Amniotic stem cell (primary cell): ENCODE measurements around the gene AFDN.

Source experiments
- DNase-seq: peaks from one replicate; lab custom pipeline; 2025; lab: John Stamatoyannopoulos, UW

Gene AFDN

DNA sequence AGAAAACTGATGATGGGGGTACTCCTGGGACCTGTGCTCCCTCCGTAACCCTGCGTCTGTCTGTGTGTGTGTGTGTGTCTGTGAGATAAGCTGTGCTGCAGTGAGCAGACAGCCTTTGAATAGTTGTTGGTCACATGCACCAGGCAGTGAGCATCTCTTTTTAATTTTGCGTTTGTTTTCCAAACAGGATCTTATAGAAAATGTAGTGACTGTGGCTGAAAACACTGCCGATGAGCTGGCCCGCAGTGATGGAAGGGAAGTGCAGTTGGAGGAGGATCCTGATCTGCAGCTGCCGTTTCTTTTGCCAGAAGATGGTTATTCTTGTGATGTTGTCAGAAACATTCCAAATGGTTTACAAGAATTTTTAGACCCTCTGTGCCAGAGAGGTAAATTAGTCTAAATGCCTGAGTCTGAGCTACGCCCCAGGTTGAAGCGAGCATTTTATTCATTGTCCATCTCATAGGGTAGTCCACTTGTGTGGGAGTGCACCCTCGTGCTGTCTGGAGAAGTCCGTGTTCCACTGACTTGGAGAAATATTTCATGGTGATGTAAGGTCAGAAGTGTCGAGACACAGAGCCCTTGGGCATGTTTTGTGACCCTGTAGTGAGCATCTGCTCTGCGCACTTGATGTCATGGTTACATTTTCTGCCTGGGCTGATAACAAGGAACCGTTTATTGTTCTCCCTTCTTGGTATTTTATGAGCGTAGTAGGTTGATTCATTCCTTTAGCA lies 92.0 kb downstream of the AFDN start:
- no peak for DNase-seq

DNA sequence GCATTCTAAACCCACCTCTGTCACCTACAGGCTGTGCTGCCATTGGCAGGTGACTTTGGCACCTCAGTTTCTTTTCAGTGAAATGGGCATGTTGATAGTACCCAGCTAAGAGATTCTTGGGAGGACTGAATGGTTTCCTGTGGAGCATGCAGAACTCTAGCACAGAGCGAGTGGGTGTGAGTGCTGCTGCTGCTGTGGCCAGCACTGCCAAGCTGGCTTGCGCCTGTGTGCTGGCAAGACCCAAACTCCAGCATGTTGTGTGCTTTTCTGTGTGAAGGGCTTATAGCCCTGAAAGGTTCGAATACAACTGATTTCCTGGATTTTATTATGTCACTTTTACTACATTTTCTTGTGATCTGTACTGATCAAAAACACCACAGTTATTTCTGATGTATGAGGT lies 92.6 kb downstream of the AFDN start:
- DNase-seq, result no peak

DNA sequence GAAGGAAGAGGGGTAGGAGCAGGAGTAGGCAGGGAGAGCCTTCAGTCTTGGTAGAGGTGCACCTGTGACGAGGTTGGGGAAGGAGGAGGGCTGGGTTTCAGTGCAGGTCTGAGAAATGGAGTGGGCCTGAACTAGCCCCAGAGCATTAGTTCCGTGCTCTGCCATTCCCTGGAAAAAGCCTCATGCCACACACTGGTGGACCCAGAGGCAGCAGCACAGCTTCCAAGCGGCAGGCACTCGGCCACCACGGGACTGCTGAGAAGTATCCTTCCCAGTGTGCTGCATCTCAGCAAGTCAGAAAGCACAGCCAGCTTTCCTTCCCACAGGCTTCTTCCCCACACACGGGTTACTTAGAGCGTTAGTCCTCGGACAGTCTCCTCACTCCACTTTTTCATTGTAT lies 93.5 kb downstream of the AFDN start:
- no peak for DNase-seq

DNA sequence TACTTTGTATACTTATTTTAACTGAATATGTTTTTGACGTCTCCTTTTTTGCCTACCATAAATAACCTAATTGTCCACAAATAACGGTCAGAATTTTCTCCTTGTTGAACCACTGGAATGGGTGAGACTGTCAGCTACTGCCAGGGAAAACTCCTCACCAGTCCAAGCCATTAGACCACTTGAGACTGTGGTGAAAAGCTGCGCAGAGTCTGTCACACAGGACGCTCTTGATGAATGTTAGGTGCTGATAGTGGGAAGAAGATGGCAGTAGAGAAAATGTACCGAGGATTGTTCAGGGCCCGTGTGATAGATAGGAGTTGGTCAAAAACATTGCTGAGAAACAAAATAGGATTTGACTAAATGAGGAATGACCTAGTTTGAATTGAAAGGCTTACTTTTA lies 95.1 kb downstream of the AFDN start:
- no peak for DNase-seq

DNA sequence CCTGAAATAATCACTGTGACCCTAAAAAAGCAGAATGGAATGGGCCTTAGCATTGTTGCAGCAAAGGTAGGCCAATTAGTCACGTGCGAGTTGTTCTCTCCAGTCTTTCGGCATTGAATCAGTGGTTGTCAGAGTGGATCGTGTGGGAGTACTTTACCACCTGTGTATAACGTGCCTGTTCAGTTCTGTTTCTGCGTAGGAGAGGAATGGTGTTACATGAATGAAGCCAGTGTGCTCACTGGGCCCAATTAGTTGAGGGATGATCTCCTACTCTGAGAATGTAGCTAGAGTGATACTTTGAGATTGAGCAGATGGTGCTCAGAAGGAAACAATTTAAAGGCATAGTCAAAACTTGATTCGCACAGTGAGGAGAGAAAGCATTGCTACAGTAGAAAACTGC lies 98.3 kb downstream of the AFDN start:
- no peak for DNase-seq

DNA sequence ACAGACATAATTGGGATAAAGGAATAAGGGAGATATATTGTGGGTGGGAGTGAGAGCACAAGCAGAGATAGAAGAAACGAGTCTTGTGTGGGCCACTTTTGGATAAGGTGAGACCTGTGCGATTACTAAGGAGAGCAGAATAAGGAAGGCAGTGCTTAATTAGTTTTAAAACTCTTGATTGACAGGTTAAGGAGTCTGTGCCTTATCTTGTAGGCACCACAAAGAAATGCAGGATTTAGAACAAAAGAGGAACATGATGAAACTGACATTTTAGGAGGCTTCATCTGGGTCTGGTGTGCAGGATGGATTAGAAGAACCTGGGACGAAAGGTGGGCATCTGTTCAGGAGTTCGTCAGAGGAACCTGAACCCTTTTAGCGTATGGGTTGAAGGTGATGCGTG lies 100.5 kb downstream of the AFDN start:
- DNase-seq, result no peak

DNA sequence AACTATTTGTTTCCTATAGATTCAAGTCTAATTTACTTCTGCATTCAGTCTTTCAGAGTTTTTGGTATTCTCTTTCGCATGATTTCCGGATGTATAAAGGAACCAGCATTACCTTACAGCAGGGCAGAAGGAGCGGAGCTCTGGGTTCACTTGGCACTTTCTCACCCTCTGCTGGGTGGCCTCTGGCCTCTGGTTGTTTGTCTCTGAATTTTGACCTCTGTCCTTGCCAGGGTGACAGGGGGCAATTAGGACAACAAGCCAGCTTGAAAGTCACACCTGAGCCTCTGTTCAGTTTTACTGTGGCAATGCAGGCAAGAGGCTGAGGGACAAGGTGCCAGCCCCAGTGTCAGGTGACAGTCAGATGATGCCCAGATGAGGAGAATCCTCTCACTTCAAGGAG lies 101.4 kb downstream of the AFDN start:
- no peak for DNase-seq

DNA sequence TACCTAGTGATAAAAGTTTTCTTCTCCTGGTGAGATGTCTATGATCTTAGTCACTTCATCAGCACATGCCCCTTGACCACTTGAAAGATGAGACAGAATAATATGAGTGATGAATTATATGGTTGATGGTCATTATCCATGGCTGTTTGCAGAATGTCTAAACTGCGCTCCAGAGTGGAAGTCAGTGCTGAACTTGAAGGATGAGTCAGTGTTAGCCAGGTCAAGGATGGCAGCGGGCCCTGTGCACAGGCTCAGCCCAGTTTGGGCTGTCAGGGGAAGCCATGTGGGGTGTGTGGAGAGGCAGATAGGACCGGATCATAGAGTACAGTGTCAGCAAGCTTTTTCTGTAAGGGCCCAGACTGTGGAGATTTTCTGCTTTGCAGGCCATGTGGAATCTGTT lies 103.6 kb downstream of the AFDN start:
- DNase-seq, result no peak

DNA sequence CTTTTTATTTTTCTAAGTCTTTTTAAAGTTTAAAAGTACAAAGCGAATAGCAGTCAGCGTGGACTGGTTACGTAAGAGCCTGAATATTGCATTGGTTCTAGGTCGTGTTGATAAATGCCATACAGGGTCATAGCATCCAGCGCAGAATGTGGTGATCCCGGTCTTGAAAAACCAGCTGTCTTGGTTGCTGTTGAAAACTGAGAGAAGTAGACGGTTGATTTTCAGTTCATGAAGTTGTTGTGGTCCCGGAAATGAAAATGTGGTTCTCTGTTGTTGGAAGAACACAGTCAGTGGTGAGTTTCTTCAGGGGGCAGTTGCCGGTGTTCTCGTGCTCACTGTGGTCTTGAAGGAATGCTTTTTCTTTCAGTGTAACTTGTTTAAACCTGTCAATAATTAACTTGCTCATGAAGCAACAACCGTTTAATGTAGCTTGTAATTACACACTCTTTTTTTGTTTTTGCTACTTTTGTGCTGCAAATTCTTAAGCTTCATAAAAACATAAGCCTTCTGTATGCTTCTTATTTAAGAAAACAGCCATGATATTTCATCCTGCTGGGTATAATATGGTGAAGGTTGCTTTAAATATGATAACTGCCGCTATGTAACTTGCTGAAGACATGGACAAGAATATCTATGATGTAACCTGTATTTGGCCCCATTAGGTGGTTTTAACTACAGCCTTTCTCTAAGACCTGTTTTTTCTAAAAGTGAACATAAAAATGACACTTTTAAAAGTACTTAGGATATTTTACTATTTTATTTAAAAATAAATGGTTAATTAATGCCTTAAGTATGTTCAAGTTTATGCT lies 106.0 kb downstream of the AFDN start:
- no peak for DNase-seq

DNA sequence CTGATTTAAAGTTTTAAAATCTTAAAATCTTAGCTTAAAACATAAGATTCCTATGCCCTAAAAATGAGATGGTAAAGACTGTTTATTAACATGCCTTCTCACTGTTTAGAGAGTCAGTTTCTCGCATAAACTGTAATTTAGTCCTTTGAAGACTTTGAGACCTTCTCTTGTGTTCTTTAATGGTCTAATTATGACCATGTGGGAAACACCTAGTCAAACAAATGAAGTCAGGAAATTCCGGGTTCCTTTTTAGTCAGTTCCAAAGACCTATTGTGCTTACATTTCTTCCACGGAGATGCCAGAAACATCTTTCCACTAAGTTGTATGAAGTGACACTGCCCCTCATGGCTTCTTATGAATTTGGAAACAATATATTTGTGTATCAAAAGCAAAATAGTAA lies 106.6 kb downstream of the AFDN start:
- DNase-seq, result no peak

DNA sequence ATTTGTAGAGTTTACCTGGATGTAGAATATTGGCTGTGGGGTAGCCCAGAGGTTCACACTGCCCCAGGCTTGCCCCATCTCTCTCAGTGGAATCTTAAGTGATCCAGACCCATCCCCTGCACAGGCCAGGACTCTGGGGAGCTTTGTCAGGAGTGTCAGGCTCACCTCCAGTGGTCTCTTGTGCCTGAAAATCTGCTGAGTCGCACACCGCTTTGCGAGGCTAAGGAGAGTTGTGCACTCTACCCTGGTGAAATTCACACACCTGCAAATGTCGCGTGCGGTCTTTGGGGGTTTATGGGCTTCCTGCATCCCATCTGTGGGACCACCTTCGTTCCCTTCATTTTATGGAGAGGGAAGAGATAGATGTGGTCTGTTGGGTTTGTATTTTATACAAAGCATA lies 107.1 kb downstream of the AFDN start:
- DNase-seq, result no peak

DNA sequence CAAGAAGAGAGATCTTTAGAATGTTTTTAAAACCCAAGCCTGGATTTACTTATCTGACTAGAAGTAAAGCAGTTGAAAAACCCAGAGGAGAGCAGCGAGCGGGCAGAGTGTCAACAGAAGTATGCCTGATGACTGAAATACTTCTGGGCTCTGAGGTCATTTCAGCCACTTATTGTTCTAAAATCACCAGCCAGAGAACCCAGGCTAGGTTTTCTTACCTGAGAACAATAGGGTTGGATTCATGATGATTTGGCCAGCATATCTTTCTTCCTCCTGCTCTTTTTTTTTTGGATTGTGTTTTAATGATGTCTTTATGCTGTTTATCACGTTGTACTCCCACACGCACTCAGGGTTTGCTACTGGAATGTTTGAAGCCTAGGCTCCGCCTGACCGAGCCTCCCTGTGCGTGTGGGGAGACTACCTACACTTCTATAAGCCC lies 107.7 kb downstream of the AFDN start:
- no peak for DNase-seq

DNA sequence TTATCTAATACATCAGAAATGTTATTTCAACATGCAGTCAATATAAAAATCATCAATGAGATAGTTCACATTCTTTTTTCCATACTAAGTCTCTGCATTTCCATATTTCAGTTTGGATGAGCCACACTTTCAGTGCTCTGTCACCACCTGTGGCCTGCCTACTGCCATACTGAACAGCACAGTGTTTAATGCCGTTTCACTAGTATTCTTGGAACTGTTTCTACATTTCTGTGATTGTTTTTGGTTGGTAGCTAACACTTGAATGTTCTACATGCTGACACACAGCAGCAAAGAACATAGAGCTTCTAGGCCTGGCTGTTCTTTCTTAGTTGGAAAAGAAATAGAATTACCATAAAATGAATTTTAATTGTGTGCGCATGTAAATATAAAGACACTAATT lies 109.3 kb downstream of the AFDN start:
- no peak for DNase-seq

DNA sequence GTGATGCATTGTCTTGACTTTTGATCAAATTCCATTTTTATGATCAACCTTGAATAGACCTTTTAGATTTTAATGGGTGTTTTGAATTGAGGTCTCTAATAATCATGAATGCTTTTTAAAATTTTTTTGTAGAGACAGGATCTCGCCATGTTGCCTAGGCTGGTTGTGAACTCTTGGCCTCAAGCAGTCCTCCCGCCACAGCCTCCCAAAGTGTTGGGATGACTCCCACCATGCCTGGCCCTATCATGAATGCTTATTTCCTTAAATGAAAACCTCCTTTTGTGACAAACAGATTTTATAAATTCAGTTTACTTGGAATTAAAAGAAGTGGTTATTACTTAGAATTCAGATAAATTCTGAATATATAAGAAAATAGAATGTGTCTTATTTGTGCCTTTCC lies 110.6 kb downstream of the AFDN start:
- DNase-seq, result no peak

DNA sequence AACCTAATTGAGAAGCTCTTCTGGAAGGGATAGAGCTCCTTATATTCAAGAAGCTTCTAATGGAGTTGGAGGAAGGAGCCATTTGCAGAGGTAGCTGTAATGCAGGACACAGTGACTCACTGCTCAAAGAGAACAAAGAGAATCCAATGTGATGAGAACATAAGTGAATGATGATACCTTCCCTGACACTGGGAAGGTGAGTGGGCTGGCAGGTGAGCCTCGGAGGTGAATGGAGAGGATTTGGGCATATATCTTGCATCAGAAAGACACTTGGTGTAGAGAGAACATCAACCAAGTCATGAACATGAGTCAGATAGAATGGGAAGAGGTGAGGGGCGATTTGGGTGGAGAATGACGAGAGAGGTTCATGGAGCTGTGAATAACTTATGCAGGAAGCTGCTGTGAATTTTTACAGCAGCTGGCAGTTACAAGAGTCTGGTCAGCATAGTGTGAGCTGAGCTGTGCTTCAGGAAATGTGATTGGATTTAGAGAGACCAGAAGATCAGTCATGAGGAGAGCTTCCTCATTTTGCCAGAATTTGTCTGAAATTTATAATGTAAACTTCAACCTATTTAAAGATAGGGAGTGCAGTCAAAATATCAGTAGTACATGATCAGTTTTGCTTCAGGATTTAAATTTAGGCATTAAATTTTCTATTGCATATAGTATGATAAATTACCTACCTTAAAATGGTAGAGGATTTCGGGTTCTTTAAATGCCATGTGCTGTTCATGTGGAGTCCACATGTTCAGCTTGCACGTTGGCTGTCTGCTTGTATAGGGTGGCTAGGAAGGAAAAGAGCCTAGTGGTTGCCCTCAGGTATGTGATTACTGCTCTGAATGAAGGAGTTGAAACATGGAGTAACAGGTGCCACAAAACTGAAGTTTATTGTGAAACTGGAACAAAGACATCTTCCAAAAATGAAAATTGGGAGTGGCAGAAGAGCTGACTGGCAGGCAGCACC lies 111.5 kb downstream of the AFDN start:
- DNase-seq, result no peak

DNA sequence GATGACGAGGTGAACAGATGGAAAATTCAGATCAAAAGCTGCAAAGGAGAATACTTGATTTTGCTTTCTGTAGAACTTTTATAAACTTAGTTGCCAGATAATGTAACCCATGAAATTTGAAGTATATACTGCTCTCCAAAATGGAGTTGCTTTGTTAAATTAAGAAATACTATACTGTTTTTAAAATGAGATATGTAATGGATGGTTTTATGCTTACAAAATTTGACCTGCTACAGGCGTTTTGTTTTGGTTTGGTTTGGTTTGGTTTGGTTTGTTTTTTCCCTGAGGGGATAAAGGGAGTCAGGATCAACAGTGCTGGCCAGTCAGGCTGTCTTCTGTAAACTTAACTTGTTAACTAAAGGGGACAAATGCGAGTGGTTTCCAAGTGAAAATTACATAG lies 115.1 kb downstream of the AFDN start:
- no peak for DNase-seq

DNA sequence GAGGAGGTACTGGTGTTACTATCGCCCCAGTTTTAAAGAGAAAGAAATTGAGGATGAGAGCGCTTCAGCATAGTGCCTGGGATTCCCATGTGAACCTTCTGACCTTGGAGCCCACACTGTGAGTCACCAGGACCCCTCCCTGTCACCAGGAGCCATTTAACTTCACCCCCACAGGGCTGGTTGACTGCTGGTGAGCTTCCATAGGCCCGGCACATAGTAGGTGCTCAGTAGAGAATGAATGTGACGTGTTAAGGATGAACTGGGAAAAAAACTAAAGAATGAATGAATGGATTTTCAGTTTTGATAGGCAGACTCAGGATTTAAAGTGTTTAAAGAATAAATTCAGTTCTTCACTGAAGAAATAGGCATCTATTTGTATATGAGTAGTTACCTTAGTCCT lies 117.4 kb downstream of the AFDN start:
- DNase-seq, result no peak

DNA sequence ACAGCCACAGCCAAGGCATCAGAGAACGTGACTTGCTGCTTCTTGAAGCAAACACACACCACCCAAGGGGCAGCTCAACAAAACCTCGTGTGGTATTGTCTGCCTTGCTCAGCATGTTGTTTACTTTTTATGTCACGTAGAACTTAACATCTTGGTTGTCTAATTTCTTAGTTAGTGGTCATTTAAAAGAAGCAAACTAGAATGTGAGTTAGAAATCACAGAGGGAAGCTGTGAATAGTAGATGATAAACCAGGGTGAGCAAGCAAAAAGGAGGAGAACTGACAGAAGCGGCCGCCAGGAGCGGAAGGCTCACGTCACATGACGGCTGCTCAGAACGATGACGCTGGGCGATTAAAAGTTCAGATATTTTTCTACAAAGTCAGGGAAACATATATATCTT lies 119.3 kb downstream of the AFDN start:
- DNase-seq, result no peak

DNA sequence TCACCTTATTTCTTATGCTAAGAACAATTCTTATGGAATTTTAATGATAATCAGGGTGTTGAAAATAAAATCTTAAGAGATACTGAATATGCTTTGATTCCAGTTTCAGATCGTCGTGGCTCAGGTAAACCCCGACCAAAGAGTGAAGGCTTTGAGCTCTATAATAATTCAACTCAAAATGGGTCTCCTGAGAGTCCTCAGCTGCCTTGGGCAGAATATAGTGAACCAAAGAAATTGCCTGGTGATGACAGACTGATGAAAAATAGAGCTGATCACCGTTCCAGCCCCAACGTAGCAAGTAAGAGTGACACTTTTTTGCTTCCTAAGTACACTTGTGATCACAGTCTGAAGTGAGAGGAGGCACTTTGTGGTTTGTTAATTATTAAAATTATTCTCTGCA lies 119.9 kb downstream of the AFDN start:
- DNase-seq, result no peak

DNA sequence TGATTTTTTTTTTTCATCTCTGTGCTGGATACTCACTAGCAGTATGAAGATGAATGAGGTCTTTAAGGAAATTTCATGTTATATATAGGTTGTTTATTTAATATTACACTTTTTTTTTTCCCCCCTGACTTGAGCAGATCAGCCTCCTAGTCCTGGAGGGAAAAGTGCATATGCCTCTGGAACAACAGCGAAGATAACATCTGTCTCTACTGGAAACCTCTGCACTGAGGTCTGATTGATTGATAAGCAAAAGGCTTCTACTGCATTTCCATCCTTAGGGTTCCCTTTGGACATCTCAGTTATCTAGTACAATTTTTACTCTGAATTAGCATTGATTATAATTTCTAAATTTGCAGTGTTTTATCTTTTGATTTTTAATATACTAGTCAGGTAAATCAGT lies 121.0 kb downstream of the AFDN start:
- DNase-seq, result no peak

DNA sequence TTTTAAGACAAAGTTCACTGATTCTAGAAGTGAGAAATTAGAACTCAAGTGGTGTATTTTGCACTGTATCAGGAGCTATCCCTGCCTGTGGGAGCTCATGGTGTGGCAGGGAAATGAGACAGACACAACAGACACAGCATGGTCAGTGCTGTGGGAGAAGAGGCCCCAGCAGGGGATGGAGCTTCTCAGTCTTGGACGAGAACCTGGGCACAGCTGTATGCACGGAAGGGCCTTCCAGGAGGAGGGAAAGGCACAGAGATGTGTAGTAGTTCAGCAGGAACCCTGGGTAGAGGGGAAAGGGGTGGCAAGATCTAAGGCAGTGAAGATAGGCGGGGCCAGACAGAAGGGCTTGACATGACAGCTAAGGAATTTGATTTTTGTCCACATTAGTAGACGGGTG lies 122.0 kb downstream of the AFDN start:
- DNase-seq, result no peak

DNA sequence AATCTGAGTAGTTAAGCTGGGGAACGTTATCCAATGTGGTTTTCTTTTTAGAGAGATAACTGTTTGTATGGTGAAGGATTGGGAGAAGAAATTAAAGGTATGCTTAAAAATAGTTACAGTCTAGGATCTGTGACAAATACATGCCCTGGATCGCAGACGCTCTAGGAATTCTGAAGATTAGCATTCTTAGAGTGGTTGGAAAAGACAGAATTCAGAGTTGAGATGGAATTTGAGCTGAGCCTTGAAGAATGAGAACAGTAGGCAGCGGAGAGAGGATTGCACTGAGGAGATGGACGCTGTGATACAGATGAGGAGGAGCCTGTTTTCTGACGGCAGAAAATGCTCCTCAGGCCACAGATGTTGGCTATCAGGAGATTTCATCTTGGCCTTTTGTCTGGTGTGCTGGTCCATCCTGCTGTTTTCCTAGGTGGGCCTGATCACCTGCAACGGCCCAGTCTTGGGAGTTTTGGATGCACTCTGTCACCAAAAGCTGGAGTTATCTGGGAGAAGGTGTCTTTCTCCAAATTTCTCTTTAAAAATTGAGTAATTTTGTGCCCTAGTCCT lies 122.5 kb downstream of the AFDN start:
- DNase-seq, result no peak
